Suprapubic skin (tissue), 4 donors: Measurements from ENCODE around the gene ZCWPW2. TPM values are rescaled to one million over a fixed set of nuclear protein-coding genes. Genes with fewer than 3 reads are reported as not detected.
A peak's percentile ranks its signal among the peaks of the same experiment; 100 is the strongest.

ENCODE experiments used
- DNase-seq, 2 donors: peaks; one replicate each; pipeline ENCODE4 v3.0.0-alpha.2; 2019; ENCODE audit warnings: low spot score in 2 of 2
- H3K27ac ChIP-seq: fragments of 200-600 bp; sonication (generic); one replicate; pipeline ENCODE4 v1.5.1; 2019
- H3K27me3 ChIP-seq: fragments of 200-600 bp; sonication (generic); one replicate; pipeline ENCODE4 v1.5.1; 2019
- H3K36me3 ChIP-seq: fragments of 200-600 bp; sonication (generic); one replicate; pipeline ENCODE4 v1.5.1; 2019
- H3K4me1 ChIP-seq: fragments of 200-600 bp; sonication (generic); one replicate; pipeline ENCODE4 v1.5.1; 2019
- H3K4me3 ChIP-seq: fragments of 200-600 bp; sonication (generic); one replicate; pipeline ENCODE4 v1.5.1; 2019; ENCODE audit warnings: mild to moderate bottlenecking
- H3K9me3 ChIP-seq: fragments of 200-600 bp; sonication (generic); one replicate; pipeline ENCODE4 v1.5.1; 2019
- CTCF ChIP-seq, 2 donors: fragments of 200-600 bp in 1 of 2; fragments of 450-650 bp in 1 of 2; sonication (generic) in 1 of 2; IDR thresholded peaks; one replicate each; pipeline ENCODE4 v1.5.1; 2016 to 2019; ENCODE audit warnings: antibody characterized with exemption in 2 of 2, mild to moderate bottlenecking in 1 of 2, moderate library complexity in 1 of 2
- EP300 ChIP-seq: sonication (generic); formaldehyde crosslinking; IDR thresholded peaks from one replicate; pipeline ENCODE4 v1.6.1; 2017; ENCODE audit warnings: antibody characterized with exemption
- POLR2A ChIP-seq, 2 donors: fragments of 450-650 bp; IDR thresholded peaks; one replicate each; pipeline ENCODE4 v1.6.1; 2017; ENCODE audit warnings: antibody characterized with exemption in 2 of 2, mild to moderate bottlenecking in 2 of 2, moderate library complexity in 2 of 2
- POLR2AphosphoS5 ChIP-seq, 3 donors: sonication (generic); formaldehyde crosslinking; IDR thresholded peaks; one replicate each; pipeline ENCODE4 v1.6.1; 2017; ENCODE audit warnings: antibody characterized with exemption in 3 of 3
- WGBS: methylation state at CpG from one replicate; pipeline ENCODE4 v1.1.5; 2018; 5-methylcytosine and 5-hydroxymethylcytosine counted together
- total RNA-seq, 4 donors: library from RNA; depleted of rRNA; stranded (reverse); fragments of >200 nt; gene quantifications; one replicate each; pipeline ENCODE4 v1.1.0, GENCODE V29; 2016

The ZCWPW2 gene
- total RNA-seq, 4 donors from 2014 or later = 0.40 to 0.76 (median 0.52) TPM; not detected in 1

- Histone ChIP-seq H3K36me3 (peaks cover 56% of the 10 kb centered on the region), H3K27me3 (no peaks in the 10 kb centered on the region), H3K9me3 (no peaks in the 10 kb centered on the region), H3K4me3 (no peak overlapping the region), H3K4me1 (no peaks in the 10 kb centered on the region), H3K27ac (no peak overlapping the region)
- no peak for DNase-seq
- TF ChIP-seq POLR2A (IDR thresholded peaks at IDR 0.05) (no peak), CTCF (IDR thresholded peaks at IDR 0.05) (no peak), EP300 (no peak), POLR2AphosphoS5 (IDR thresholded peaks at IDR 0.05) (no peak)
- WGBS = 84% methylated on average over 1 of the region's 1 CpG
These were observed 26.1 kb upstream of the ZCWPW2 start for GRCh38 chr3:28322464-28322863.

GRCh38 chr3:28326458-28326926, 22.0 kb upstream of the ZCWPW2 start:
- no peaks in the 10 kb centered on the region for H3K4me1 ChIP-seq
- TF ChIP-seq CTCF (IDR thresholded peaks at IDR 0.05) = no peak
- no peak for TF ChIP-seq POLR2AphosphoS5 (IDR thresholded peaks at IDR 0.05)
- no peak for TF ChIP-seq EP300
- no peak for TF ChIP-seq POLR2A (IDR thresholded peaks at IDR 0.05)
- H3K36me3 ChIP-seq = peaks cover 43% of the 10 kb centered on the region
- no peak for DNase-seq
- 66% methylated on average over 2 of the region's 2 CpGs for WGBS
- no peak overlapping the region for H3K27ac ChIP-seq
- no peaks in the 10 kb centered on the region for H3K9me3 ChIP-seq
- H3K4me3 ChIP-seq = no peak overlapping the region
- no peaks in the 10 kb centered on the region for H3K27me3 ChIP-seq

GRCh38 chr3:28328188-28329151, 20.1 kb upstream of the ZCWPW2 start:
- H3K9me3 ChIP-seq = no peaks in the 10 kb centered on the region
- no peak overlapping the region for H3K4me3 ChIP-seq
- no peaks in the 10 kb centered on the region for H3K27me3 ChIP-seq
- TF ChIP-seq POLR2A (IDR thresholded peaks at IDR 0.05) (no peak), POLR2AphosphoS5 (IDR thresholded peaks at IDR 0.05) (no peak), EP300 (no peak), CTCF (IDR thresholded peaks at IDR 0.05) (peak; percentile 60 to 69)
- no peaks in the 10 kb centered on the region for H3K4me1 ChIP-seq
- 82% methylated on average over 4 of the region's 4 CpGs for WGBS
- DNase-seq = no peak
- peaks cover 49% of the 10 kb centered on the region for H3K36me3 ChIP-seq
- H3K27ac ChIP-seq = no peak overlapping the region

- TF ChIP-seq CTCF (IDR thresholded peaks at IDR 0.05) (no peak), POLR2A (IDR thresholded peaks at IDR 0.05) (no peak), EP300 (no peak), POLR2AphosphoS5 (IDR thresholded peaks at IDR 0.05) (no peak)
- no peak overlapping the region for H3K27ac ChIP-seq
- no peak overlapping the region for H3K4me3 ChIP-seq
- no peaks in the 10 kb centered on the region for H3K27me3 ChIP-seq
- no peak for DNase-seq
- H3K4me1 ChIP-seq = no peaks in the 10 kb centered on the region
- H3K36me3 ChIP-seq = peaks cover 59% of the 10 kb centered on the region
- no peaks in the 10 kb centered on the region for H3K9me3 ChIP-seq
These were observed 14.0 kb upstream of the ZCWPW2 start for GRCh38 chr3:28334552-28334951.

GRCh38 chr3:28335246-28335645, 13.3 kb upstream of the ZCWPW2 start:
- 79% methylated on average over 2 of the region's 2 CpGs for WGBS
- no peak for TF ChIP-seq POLR2AphosphoS5 (IDR thresholded peaks at IDR 0.05)
- TF ChIP-seq EP300 = no peak
- TF ChIP-seq CTCF (IDR thresholded peaks at IDR 0.05) = no peak
- no peak for TF ChIP-seq POLR2A (IDR thresholded peaks at IDR 0.05)
- H3K36me3 ChIP-seq = peaks cover 59% of the 10 kb centered on the region
- no peaks in the 10 kb centered on the region for H3K9me3 ChIP-seq
- no peaks in the 10 kb centered on the region for H3K4me1 ChIP-seq
- H3K27ac ChIP-seq = no peak overlapping the region
- no peak for DNase-seq
- H3K4me3 ChIP-seq = no peak overlapping the region
- H3K27me3 ChIP-seq = no peaks in the 10 kb centered on the region
